Activated naive CD4-positive, alpha-beta T cell treated with anti-CD3 and anti-CD28 coated beads, Interleukin-2, amount 50 U/mL, for 24 hours (primary cell): ENCODE measurements around the gene ABCB8.
"Not testable (repeated sequence)": the region's sequence is repeated elsewhere in the genome, so short reads cannot be mapped to it uniquely, and the experiment has no call there.

Experiments used
- H3K27ac Mint-ChIP-seq: one replicate; pipeline ENCODE4 v1.8.0; 2021; ENCODE audit warnings: mild to moderate bottlenecking, mixed read lengths
- H3K27me3 Mint-ChIP-seq: one replicate; pipeline ENCODE4 v1.8.0; 2021; ENCODE audit warnings: mixed read lengths
- H3K36me3 Mint-ChIP-seq: one replicate; pipeline ENCODE4 v1.8.0; 2021; ENCODE audit warnings: mixed read lengths
- H3K4me1 Mint-ChIP-seq: one replicate; pipeline ENCODE4 v1.8.0; 2021; ENCODE audit warnings: mixed read lengths
- H3K4me3 Mint-ChIP-seq: one replicate; pipeline ENCODE4 v1.8.0; 2021; ENCODE audit warnings: mild to moderate bottlenecking, mixed read lengths
- H3K9me3 Mint-ChIP-seq: one replicate; pipeline ENCODE4 v1.8.0; 2021; ENCODE audit warnings: mixed read lengths

ABCB8 gene

GRCh38 chr7:151008143-151008510 is 20.1 kb upstream of the ABCB8 start:
- peak overlapping the region; percentile 78 for H3K4me3 Mint-ChIP-seq
- no peaks in the 10 kb centered on the region for H3K9me3 Mint-ChIP-seq
- peaks cover 2% of the 10 kb centered on the region for H3K36me3 Mint-ChIP-seq
- no peaks in the 10 kb centered on the region for H3K27me3 Mint-ChIP-seq
- H3K27ac Mint-ChIP-seq, result peak overlapping the region; percentile 64
- peaks cover 59% of the 10 kb centered on the region for H3K4me1 Mint-ChIP-seq

GRCh38 chr7:151008511-151009323 is 19.5 kb upstream of the ABCB8 start:
- Mint-ChIP-seq H3K27me3 (no peaks in the 10 kb centered on the region), H3K27ac (peak overlapping the region; percentile 47), H3K36me3 (peaks cover 2% of the 10 kb centered on the region), H3K9me3 (no peaks in the 10 kb centered on the region), H3K4me3 (peak overlapping the region; percentile 78), H3K4me1 (peaks cover 60% of the 10 kb centered on the region)

GRCh38 chr7:151009327-151010036 is 18.8 kb upstream of the ABCB8 start:
- no peaks in the 10 kb centered on the region for H3K9me3 Mint-ChIP-seq
- H3K27ac Mint-ChIP-seq, result peak overlapping the region; percentile 35
- H3K36me3 Mint-ChIP-seq, result peaks cover under 1% of the 10 kb centered on the region
- H3K4me3 Mint-ChIP-seq, result peak overlapping the region; percentile 11
- no peaks in the 10 kb centered on the region for H3K27me3 Mint-ChIP-seq
- peaks cover 68% of the 10 kb centered on the region for H3K4me1 Mint-ChIP-seq

- Mint-ChIP-seq H3K9me3 (no peaks in the 10 kb centered on the region), H3K4me1 (peaks cover 73% of the 10 kb centered on the region), H3K27ac (no peak overlapping the region), H3K27me3 (no peaks in the 10 kb centered on the region), H3K36me3 (no peaks in the 10 kb centered on the region), H3K4me3 (no peak overlapping the region)
Measured at GRCh38 chr7:151010037-151010306, 18.3 kb upstream of the ABCB8 start.

GRCh38 chr7:151010307-151011096 is 17.7 kb upstream of the ABCB8 start:
- no peaks in the 10 kb centered on the region for H3K27me3 Mint-ChIP-seq
- peak overlapping the region; percentile 79 for H3K27ac Mint-ChIP-seq
- peak overlapping the region; percentile 57 for H3K4me3 Mint-ChIP-seq
- peaks cover 74% of the 10 kb centered on the region for H3K4me1 Mint-ChIP-seq
- no peaks in the 10 kb centered on the region for H3K36me3 Mint-ChIP-seq
- H3K9me3 Mint-ChIP-seq, result no peaks in the 10 kb centered on the region

GRCh38 chr7:151011097-151011409 is 17.2 kb upstream of the ABCB8 start:
- Mint-ChIP-seq H3K4me3 (peak overlapping the region; percentile 57), H3K9me3 (no peaks in the 10 kb centered on the region), H3K27ac (peak overlapping the region; percentile 79), H3K4me1 (peaks cover 76% of the 10 kb centered on the region), H3K27me3 (no peaks in the 10 kb centered on the region), H3K36me3 (no peaks in the 10 kb centered on the region)

- Mint-ChIP-seq H3K27ac (peak overlapping the region; percentile 66), H3K4me3 (peak overlapping the region; percentile 8), H3K4me1 (peaks cover 79% of the 10 kb centered on the region)
- H3K27me3 Mint-ChIP-seq, H3K9me3 Mint-ChIP-seq, H3K36me3 Mint-ChIP-seq: not testable (repeated sequence)
Measured at GRCh38 chr7:151011616-151012015, 16.6 kb upstream of the ABCB8 start.

- Mint-ChIP-seq H3K4me1 (peaks cover 82% of the 10 kb centered on the region), H3K9me3 (no peaks in the 10 kb centered on the region), H3K27ac (peak overlapping the region; percentile 66), H3K4me3 (peak overlapping the region; percentile 51), H3K36me3 (no peaks in the 10 kb centered on the region), H3K27me3 (no peaks in the 10 kb centered on the region)
Measured at GRCh38 chr7:151012031-151012692, 16.1 kb upstream of the ABCB8 start.

- Mint-ChIP-seq H3K4me1 (peaks cover 82% of the 10 kb centered on the region), H3K4me3 (peak overlapping the region; percentile 51), H3K27ac (no peak overlapping the region), H3K36me3 (no peaks in the 10 kb centered on the region), H3K27me3 (no peaks in the 10 kb centered on the region), H3K9me3 (no peaks in the 10 kb centered on the region)
Measured at GRCh38 chr7:151012911-151013347, 15.3 kb upstream of the ABCB8 start.

- Mint-ChIP-seq H3K27me3 (no peaks in the 10 kb centered on the region), H3K4me3 (peak overlapping the region; percentile 93), H3K4me1 (peaks cover 82% of the 10 kb centered on the region), H3K27ac (peak overlapping the region; percentile 98), H3K9me3 (no peaks in the 10 kb centered on the region), H3K36me3 (no peaks in the 10 kb centered on the region)
Measured at GRCh38 chr7:151013356-151013732, 14.9 kb upstream of the ABCB8 start.

- Mint-ChIP-seq H3K4me3 (peak overlapping the region; percentile 93), H3K9me3 (no peaks in the 10 kb centered on the region), H3K27ac (peak overlapping the region; percentile 98), H3K4me1 (peaks cover 80% of the 10 kb centered on the region), H3K36me3 (no peaks in the 10 kb centered on the region), H3K27me3 (no peaks in the 10 kb centered on the region)
Measured at GRCh38 chr7:151013733-151014497, 14.3 kb upstream of the ABCB8 start.

GRCh38 chr7:151014950-151015349 is 13.3 kb upstream of the ABCB8 start:
- Mint-ChIP-seq H3K4me1 (peaks cover 82% of the 10 kb centered on the region), H3K27ac (peak overlapping the region; percentile 82), H3K9me3 (no peaks in the 10 kb centered on the region), H3K27me3 (no peaks in the 10 kb centered on the region), H3K4me3 (peak overlapping the region; percentile 93), H3K36me3 (no peaks in the 10 kb centered on the region)

GRCh38 chr7:151015967-151016366 is 12.3 kb upstream of the ABCB8 start:
- Mint-ChIP-seq H3K9me3 (no peaks in the 10 kb centered on the region), H3K36me3 (no peaks in the 10 kb centered on the region), H3K27me3 (no peaks in the 10 kb centered on the region), H3K4me1 (peaks cover 72% of the 10 kb centered on the region), H3K27ac (no peak overlapping the region), H3K4me3 (no peak overlapping the region)

GRCh38 chr7:151016505-151016904 is 11.7 kb upstream of the ABCB8 start:
- Mint-ChIP-seq H3K4me3 (no peak overlapping the region), H3K36me3 (no peaks in the 10 kb centered on the region), H3K4me1 (peaks cover 67% of the 10 kb centered on the region), H3K27me3 (no peaks in the 10 kb centered on the region), H3K27ac (peak overlapping the region; percentile 46), H3K9me3 (no peaks in the 10 kb centered on the region)

GRCh38 chr7:151016942-151017341 is 11.3 kb upstream of the ABCB8 start:
- Mint-ChIP-seq H3K4me3 (peak overlapping the region; percentile 87), H3K4me1 (peaks cover 63% of the 10 kb centered on the region), H3K27me3 (no peaks in the 10 kb centered on the region), H3K36me3 (no peaks in the 10 kb centered on the region), H3K27ac (peak overlapping the region; percentile 46), H3K9me3 (no peaks in the 10 kb centered on the region)
